GM12873 (cell line): ENCODE measurements around the gene KRTAP2-1.
"Not testable (repeated sequence)": the region's sequence is repeated elsewhere in the genome, so short reads cannot be mapped to it uniquely, and the experiment has no call there.

Source experiments
- TF ChIP-seq, protein P1 (sequence below): IDR thresholded peaks from 2 replicates; pipeline ENCODE4 v1.5.1; 2012; ENCODE audit warnings: low read depth, mild to moderate bottlenecking, moderate library complexity, low read length, control low read depth; ENCODE audit not compliant: insufficient read depth; ENCODE audit errors: missing control alignments

Gene KRTAP2-1

DNA sequence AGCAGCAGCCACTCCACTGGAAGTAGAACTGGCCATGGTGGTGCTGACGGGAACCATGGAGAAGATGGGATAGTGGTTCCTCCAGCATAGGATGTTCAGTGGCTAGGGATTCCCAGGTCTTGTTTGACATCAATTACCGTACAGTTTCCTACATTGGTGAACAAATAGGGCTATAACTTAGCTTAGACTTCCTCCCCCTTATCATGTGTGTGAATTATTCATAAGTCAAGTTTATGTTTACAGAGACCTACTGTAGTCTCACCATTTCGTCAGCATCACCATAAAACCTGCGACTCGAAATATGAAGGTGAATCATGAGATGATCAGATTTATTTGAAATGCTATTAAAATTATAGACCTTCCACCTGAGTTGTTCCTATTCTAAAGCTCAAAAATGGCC is 11.6 kb upstream of the KRTAP2-1 start:
- TF ChIP-seq, protein P1, sequence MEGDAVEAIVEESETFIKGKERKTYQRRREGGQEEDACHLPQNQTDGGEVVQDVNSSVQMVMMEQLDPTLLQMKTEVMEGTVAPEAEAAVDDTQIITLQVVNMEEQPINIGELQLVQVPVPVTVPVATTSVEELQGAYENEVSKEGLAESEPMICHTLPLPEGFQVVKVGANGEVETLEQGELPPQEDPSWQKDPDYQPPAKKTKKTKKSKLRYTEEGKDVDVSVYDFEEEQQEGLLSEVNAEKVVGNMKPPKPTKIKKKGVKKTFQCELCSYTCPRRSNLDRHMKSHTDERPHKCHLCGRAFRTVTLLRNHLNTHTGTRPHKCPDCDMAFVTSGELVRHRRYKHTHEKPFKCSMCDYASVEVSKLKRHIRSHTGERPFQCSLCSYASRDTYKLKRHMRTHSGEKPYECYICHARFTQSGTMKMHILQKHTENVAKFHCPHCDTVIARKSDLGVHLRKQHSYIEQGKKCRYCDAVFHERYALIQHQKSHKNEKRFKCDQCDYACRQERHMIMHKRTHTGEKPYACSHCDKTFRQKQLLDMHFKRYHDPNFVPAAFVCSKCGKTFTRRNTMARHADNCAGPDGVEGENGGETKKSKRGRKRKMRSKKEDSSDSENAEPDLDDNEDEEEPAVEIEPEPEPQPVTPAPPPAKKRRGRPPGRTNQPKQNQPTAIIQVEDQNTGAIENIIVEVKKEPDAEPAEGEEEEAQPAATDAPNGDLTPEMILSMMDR: no peak

DNA sequence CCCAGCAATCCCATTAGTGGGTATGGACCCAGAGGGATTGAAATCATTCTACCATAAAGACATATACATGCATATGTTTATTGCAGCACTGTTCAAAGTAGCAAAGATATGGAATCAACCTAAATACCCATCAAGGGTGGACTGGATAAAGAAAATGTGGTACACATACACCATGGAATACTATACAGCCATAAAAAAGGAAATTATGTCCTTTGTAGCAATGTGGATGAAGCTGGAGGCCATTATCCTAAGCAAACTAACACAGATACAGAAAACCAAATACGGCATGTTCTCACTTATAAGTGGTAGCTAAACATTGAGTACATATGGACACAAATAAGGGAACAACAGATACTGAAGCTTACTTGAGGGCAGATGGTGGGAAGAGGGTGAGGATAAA is 10.4 kb upstream of the KRTAP2-1 start:
- TF ChIP-seq, protein P1: no peak

DNA sequence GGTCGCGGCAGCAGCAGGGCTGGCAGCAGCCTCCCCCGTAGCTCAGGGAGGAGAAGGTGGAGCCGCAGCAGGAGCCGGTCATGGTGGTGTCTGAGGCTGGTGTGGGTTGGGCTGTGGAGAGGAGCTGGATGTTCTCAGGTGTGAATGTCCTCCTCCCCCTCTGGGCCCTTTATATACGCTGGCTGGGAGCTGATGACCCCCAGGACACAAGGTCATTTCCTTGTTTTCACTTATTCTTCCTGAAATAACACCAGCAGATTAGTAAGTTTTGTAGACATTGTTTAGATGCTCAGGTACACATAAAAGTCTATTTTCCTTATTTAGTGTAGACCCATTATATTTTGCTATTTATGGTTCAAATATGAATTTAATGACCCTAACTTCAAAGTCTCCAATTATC is 8.0 kb upstream of the KRTAP2-1 start, which contains the start of gene KRTAP2-2:
Gene KRTAP2-2, minus strand, starts transcription at position 101 of the 400 bp plus-strand sequence. Its CDS starts 19 bp downstream, at position 82.
- TF ChIP-seq, protein P1: not testable (repeated sequence)

DNA sequence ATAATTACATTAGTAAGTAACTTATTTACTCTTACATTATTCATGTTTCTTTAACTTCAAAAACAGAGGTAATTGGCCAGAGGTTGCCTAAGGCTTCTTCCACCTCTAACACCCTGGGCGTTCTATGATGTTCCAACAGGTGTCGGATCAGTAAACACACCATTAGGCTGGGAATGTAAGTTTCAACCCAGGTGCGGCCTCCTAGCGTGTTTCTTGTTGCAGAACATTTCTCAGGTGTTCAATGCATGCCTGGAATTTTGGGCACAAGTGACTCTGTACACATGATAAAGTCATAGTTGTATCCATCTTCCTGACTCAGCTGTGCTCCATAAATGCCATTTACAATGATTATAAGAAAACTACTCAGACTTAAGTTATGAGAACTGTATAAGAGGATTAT is 6.9 kb upstream of the KRTAP2-1 start:
- TF ChIP-seq, protein P1: no peak

DNA sequence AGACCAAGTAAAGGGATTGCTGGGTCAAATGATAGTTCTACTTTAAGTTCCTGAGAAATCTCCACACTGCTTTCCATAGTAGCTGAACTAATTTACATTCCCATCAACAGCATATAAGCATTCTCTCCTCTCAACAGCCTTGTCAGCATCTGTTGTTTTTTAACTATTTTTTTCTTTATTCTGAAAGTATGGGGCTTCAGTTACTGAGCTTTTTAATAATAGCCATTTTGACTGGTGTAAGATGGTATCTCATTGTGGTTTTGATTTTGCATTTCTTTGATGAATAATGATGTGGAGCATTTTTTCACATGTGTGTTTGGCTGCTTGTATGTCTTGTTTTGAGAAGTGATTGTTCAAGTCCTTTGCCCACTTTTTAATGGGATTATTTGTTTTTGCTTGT is 5.5 kb upstream of the KRTAP2-1 start:
- TF ChIP-seq, protein P1: no peak

DNA sequence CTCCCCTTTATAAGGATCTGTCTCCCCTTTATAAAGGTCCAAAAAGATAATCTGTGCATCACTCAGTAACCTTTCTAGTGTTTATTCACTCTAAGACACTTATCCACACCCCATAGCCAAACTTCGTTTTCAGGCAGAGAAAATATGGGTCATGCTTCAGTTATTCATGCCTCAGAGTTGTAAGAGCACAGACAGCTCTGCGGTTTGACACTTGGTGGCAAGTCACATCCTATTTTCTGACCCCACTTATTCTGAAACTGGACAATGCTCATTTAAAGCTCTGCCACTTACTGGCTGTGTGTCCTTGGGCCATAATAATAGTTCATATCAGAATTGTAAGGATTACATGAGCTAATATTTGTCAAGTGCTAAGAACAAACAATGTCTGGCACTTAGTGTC is 2.0 kb upstream of the KRTAP2-1 start:
- TF ChIP-seq, protein P1: no peak

DNA sequence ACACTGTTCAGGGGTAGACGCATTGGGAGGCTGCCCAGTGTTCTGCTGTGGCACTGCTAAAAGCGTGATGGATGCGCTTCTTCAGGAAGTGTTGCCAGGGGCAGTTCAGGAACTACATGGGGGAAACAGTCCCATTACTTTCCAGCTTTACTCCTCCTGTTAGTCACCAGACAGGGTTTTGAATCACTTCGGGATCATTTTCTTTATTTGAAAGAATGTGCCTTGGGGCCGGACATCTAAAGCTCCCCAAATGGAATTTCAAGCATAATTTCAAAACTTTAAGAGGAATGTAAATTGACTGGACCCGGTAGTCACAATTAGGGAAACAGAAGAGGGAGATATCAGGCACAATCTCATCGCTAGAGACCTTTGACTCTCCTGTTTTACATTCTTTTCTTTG is 1.3 kb upstream of the KRTAP2-1 start:
- TF ChIP-seq, protein P1: no peak
